Activated CD8-positive, alpha-beta T cell treated with anti-CD3 and anti-CD28 coated beads for 36 hours (primary cell): ENCODE data around the gene ERC2. TPM values are rescaled to one million over a fixed set of nuclear protein-coding genes. Genes with fewer than 3 reads are reported as not detected.
"Not testable (repeated sequence)": the region's sequence is repeated elsewhere in the genome, so short reads cannot be mapped to it uniquely, and the experiment has no call there.

ENCODE experiments used
- ATAC-seq: fragments of 200-7000 bp; cut with Tn5 transposase; one replicate; pipeline ENCODE4 v1.10.0; 2021; ENCODE audit warnings: mild to moderate bottlenecking, moderate library complexity
- CTCF ChIA-PET: fragments of 350-600 bp; sonication (Branson Sonifier 250); formaldehyde crosslinking; loops from one replicate; lab custom pipeline; 2021; ENCODE audit warnings: antibody characterized with exemption; lab: Charles Lee
- POLR2A ChIA-PET: fragments of 350-600 bp; sonication (Branson Sonifier 250); formaldehyde crosslinking; loops from one replicate; lab custom pipeline; 2021; ENCODE audit warnings: antibody characterized with exemption; lab: Charles Lee
- DNase-seq: peaks from one replicate; pipeline ENCODE4 v3.0.0-alpha.2; 2020
- H3K27ac Mint-ChIP-seq: one replicate; pipeline ENCODE4 v1.8.0; 2021; ENCODE audit warnings: mild to moderate bottlenecking, mixed read lengths
- H3K27me3 Mint-ChIP-seq: one replicate; pipeline ENCODE4 v1.8.0; 2021; ENCODE audit warnings: mixed read lengths
- H3K36me3 Mint-ChIP-seq: one replicate; pipeline ENCODE4 v1.8.0; 2021; ENCODE audit warnings: low read depth, mixed read lengths
- H3K4me1 Mint-ChIP-seq: one replicate; pipeline ENCODE4 v1.8.0; 2021; ENCODE audit warnings: low read depth, mixed read lengths
- H3K4me3 Mint-ChIP-seq: one replicate; pipeline ENCODE4 v1.8.0; 2021; ENCODE audit warnings: mild to moderate bottlenecking, moderate library complexity, mixed read lengths
- H3K9me3 Mint-ChIP-seq: one replicate; pipeline ENCODE4 v1.8.0; 2021; ENCODE audit warnings: mixed read lengths
- CTCF ChIP-seq: fragments of 200-600 bp; IDR thresholded peaks from one replicate; pipeline ENCODE4 v1.8.0; 2022; ENCODE audit warnings: antibody characterized with exemption, mild to moderate bottlenecking
- intact Hi-C: fragments of 100-400 bp; cut with micrococcal nuclease; formaldehyde crosslinking; loops from one replicate; pipeline ENCODE4 v1.10.0; 2022
- total RNA-seq, 2 experiments: library from RNA; stranded (reverse); gene quantifications; one replicate each; pipeline ENCODE4 v1.2.3, GENCODE V29; 2021

ERC2 gene
- total RNA-seq, 2 experiments from 2014 or later, result 0.18 to 0.52 TPM

GRCh38 chr3:56268616-56269383 is 199.5 kb downstream of the ERC2 start:
- ChIA-PET POLR2A (no interaction called here), CTCF (interaction anchor here (1.1 kb wide), 1 partner anchor 16 kb away, joined by 3 read pairs; no protein-coding TSS in a partner anchor)
- intact Hi-C loops, result no loop called here
- no peaks in the 10 kb centered on the region for H3K4me1 Mint-ChIP-seq
- H3K27me3 Mint-ChIP-seq, result peaks cover 5% of the 10 kb centered on the region
- no peak for TF ChIP-seq CTCF
- DNase-seq, result no peak
- H3K27ac Mint-ChIP-seq, result no peak overlapping the region
- H3K9me3 Mint-ChIP-seq, result no peaks in the 10 kb centered on the region
- no peaks in the 10 kb centered on the region for H3K36me3 Mint-ChIP-seq
- H3K4me3 Mint-ChIP-seq, result no peak overlapping the region
- no peak for ATAC-seq

- H3K4me3 Mint-ChIP-seq, ATAC-seq, H3K36me3 Mint-ChIP-seq, H3K4me1 Mint-ChIP-seq, H3K9me3 Mint-ChIP-seq, H3K27ac Mint-ChIP-seq, DNase-seq, intact Hi-C loops, POLR2A ChIA-PET: not testable (repeated sequence)
- CTCF ChIA-PET, result interaction anchor here (4.2 kb wide), 1 partner anchor 10 kb away, joined by 24 read pairs; no protein-coding TSS in a partner anchor
- peaks cover 16% of the 10 kb centered on the region for H3K27me3 Mint-ChIP-seq
Observed at GRCh38 chr3:56261852-56262251, 206.4 kb downstream of the ERC2 start.

GRCh38 chr3:56260262-56260661 is 208.0 kb downstream of the ERC2 start:
- no peak overlapping the region for H3K27ac Mint-ChIP-seq
- no peak for ATAC-seq
- H3K4me3 Mint-ChIP-seq, result no peak overlapping the region
- ChIA-PET POLR2A (no interaction called here), CTCF (interaction anchor here (1.0 to 4.2 kb wide), 3 partner anchors 9 to 773 kb away, joined by 3 to 24 read pairs (median 4); partner anchors contain the start of gene WNT5A)
- H3K9me3 Mint-ChIP-seq, result no peaks in the 10 kb centered on the region
- no peak for TF ChIP-seq CTCF
- intact Hi-C loops, result no loop called here
- no peaks in the 10 kb centered on the region for H3K4me1 Mint-ChIP-seq
- no peaks in the 10 kb centered on the region for H3K36me3 Mint-ChIP-seq
- H3K27me3 Mint-ChIP-seq, result peaks cover 16% of the 10 kb centered on the region
- no peak for DNase-seq

- DNase-seq (no peak), ATAC-seq (no peak)
- H3K36me3 Mint-ChIP-seq, result no peaks in the 10 kb centered on the region
- TF ChIP-seq CTCF, result no peak
- CTCF ChIA-PET, result no interaction called here
- no peaks in the 10 kb centered on the region for H3K9me3 Mint-ChIP-seq
- POLR2A ChIA-PET, result no interaction called here
- H3K4me3 Mint-ChIP-seq, result no peak overlapping the region
- peaks cover 11% of the 10 kb centered on the region for H3K27me3 Mint-ChIP-seq
- intact Hi-C loops, result loop anchor here (10.0 kb wide), 2 partner anchors 773 to 1403 kb away; partner anchors contain the start of gene WNT5A
- H3K4me1 Mint-ChIP-seq, result no peaks in the 10 kb centered on the region
- H3K27ac Mint-ChIP-seq, result no peak overlapping the region
Observed at GRCh38 chr3:56257826-56258225, 210.4 kb downstream of the ERC2 start.

- Mint-ChIP-seq H3K4me3 (no peak overlapping the region), H3K4me1 (no peaks in the 10 kb centered on the region), H3K9me3 (no peaks in the 10 kb centered on the region), H3K36me3 (no peaks in the 10 kb centered on the region), H3K27ac (no peak overlapping the region), H3K27me3 (no peaks in the 10 kb centered on the region)
- ChIA-PET POLR2A (no interaction called here), CTCF (interaction anchor here (0.7 to 2.0 kb wide), 6 partner anchors 12 to 180 kb away, joined by 3 to 7 read pairs (median 4); no protein-coding TSS in a partner anchor)
- DNase-seq, result no peak
- intact Hi-C loops, result loop anchor here (10.0 kb wide), 2 partner anchors 770 to 1400 kb away; partner anchors contain the start of gene WNT5A
- ATAC-seq, result no peak
- peak; percentile 51 for TF ChIP-seq CTCF
Observed at GRCh38 chr3:56254835-56255234, 213.4 kb downstream of the ERC2 start.
